GM12801 (cell line): Measurements from ENCODE around the gene CYP2R1.

Experiments
- CTCF ChIP-seq: IDR thresholded peaks from one replicate; pipeline ENCODE4 v1.5.1; 2011; ENCODE audit warnings: control low read depth; ENCODE audit not compliant: insufficient read length; ENCODE audit errors: extremely low read depth

CYP2R1 gene

GRCh38 chr11:14860511-14860910 is 31.5 kb downstream of the CYP2R1 start:
- TF ChIP-seq CTCF: no peak

- TF ChIP-seq CTCF: no peak
Observed at GRCh38 chr11:14858404-14858803, 33.6 kb downstream of the CYP2R1 start.

GRCh38 chr11:14857621-14858020 is 34.4 kb downstream of the CYP2R1 start:
- TF ChIP-seq CTCF: no peak

GRCh38 chr11:14855890-14856289 is 36.1 kb downstream of the CYP2R1 start:
- TF ChIP-seq CTCF: no peak

- TF ChIP-seq CTCF: no peak
Observed at GRCh38 chr11:14854057-14854456, 38.0 kb downstream of the CYP2R1 start.

- TF ChIP-seq CTCF: no peak
Observed at GRCh38 chr11:14852571-14853177, 39.4 kb downstream of the CYP2R1 start.

- no peak for TF ChIP-seq CTCF
Observed at GRCh38 chr11:14842002-14842401, 50.0 kb downstream of the CYP2R1 start.
